Ecto neural progenitor cell (in vitro differentiated cells): ENCODE results near the gene NUP210.

ENCODE experiments used
- DNase-seq: peaks from one replicate; pipeline ENCODE4 v3.0.0-alpha.2; 2018; ENCODE audit warnings: low spot score

NUP210 gene

DNA sequence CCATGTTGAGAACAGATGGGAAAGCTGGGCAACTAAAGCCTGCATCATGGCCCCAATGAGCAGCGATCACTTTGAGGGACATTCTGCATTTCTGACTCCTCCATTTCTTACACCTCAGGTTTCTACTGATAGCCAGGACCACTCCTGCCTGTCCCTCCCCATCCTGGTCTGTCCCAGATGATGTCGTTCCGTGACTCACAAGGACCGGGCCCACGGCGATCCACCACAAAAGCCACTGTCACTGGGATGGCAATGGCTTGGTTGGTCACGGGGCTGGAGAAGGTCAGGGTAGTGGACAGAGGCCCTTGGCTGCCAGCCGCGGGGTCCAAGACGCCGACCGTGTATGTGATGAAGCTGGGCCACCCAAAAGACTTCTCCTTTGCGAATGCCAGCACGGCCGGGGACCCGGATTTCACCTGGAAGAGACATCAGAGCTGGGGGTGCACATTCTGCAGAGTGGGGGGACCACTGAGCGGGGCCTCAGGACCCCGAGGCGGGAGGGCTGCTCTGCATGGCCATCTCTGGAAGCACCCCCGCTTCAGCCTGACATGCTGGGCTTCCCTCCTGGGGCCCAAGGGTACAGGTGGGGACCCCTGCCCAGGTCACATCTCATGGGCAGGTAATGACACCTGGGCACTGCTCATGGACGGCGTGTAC, 100.4 kb downstream of the NUP210 start:
- no peak for DNase-seq

DNA sequence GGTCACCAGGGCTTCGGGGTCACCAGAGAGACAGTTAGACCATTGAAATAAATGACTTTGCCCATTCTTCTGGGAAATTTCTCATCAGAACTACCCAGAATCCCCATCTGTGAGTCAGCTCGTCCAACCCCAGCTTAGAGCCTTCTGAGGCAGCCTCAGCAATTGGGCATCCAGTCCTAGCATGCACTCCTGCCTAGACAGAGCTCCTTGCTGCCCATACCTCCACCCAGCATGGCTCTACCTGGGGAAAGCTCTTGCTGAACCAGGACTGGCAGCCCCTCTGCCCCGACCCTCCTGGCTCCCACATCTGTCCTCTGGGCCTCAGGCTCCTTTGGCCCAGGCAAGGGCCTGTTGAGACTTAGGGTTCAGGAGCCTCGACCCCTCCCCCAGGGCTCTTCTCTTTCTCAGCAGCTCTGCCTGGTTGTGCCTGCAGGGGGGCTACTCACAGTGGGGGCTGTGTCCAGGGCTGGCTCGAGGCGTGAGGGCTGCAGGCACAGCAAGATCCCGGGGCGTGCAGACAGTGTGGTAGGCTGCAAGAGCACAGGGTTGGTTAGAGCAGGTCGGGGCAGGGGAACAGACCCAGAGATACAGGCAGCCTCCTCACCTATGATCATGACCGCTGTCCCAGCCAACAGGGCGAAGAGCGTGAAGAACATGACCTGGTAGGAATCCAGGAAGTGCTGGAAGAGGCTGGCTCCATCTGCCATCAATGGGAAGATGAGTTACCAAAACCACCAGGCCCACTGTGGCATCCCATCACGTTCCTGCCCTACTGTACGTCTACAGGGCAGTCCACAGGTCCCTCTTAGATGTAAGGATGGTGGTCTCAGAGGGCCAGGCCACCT, 101.3 kb downstream of the NUP210 start:
- DNase-seq: no peak

DNA sequence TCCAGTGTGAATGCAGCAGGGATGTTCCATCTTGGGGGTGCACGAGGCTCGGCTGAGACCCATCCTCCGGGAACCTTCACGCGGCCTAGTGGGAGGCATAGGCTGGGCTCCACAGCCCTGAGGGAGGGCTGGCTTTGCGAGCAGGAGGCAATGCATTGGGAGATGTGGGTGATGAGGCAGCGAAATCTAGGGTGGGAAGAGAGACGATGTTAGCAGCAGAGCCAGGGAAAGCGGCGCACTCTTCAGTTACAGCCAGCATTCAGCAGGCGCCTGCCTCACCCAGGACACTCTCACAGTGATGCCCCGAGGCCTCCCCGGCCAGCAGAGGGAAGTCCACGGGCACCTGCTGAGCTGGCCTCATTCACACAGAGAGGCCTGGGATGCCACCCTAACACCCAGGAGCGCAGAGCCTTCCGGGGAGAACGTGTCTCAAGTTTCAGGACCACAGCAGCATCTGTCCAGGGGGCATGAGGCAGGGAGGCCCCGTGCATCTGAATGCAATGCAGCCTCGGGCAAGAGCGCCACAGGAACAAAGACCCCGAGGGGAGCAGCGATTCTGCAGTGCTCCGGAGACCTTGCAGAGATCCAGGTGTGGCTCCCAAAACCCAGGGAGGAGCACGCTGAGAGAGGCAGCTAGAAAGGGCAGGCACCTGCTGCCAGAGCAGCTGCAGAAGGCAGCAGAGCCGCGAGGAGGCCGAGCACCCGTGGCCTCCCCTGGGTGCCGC, 102.4 kb downstream of the NUP210 start:
- DNase-seq: no peak

DNA sequence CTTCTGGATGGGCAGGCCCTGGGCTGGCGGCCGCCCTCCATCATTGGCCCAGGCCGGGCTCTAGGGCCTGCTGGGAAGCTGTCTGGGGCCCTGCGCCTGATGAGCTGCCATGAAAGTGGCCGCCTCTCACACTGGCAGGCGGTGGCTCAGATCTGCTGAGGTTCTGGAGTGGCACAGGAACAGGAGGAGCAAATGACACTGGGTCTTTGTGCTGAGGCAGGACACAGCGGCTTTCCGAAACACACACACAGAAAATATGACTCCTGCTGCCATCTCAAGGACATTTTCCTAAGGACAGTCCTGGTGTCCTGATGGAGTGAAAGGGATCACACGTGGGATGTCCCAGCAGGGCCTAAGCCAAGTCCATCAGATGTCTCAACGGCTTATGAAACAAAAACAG, 103.5 kb downstream of the NUP210 start:
- DNase-seq: no peak

DNA sequence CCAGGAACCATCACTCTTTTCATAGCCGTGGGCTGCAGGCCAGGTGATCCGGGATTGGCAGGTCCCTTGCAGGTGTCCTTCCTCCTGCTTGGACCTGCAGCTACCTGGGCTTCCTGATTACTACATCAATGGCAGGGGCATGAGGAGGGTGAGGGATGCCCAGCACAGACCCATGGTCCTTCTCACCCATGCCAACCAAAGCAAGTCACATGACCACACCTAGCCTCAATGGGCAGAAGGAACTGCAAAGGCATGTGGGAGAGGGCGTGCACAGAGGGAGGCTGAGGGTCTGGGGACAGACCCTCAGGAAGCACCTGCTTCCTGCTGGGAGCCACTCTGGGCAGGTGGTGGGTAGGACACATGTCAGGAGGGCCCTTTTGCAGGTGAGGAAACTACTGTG, 105.2 kb downstream of the NUP210 start:
- no peak for DNase-seq

DNA sequence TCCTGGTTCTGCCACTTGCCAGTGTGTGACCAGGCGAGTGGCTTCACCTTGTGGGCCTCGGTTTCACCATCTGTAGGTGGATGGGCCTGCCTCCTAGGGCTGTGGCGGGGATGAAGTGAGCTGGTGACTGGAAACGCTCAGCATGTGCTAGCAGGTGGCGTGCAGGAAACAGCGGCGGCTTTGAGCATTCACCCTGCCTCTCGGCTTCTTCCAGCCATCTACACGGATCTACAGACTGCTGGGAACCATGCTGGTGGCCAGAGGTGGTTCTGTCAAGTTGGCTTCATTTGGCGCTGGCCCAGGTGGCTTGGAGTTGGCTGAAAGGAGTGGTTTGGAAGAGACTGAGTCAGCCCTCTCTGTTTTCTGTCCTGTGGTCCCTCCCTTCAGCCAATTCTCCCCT, 106.3 kb downstream of the NUP210 start:
- DNase-seq: no peak

DNA sequence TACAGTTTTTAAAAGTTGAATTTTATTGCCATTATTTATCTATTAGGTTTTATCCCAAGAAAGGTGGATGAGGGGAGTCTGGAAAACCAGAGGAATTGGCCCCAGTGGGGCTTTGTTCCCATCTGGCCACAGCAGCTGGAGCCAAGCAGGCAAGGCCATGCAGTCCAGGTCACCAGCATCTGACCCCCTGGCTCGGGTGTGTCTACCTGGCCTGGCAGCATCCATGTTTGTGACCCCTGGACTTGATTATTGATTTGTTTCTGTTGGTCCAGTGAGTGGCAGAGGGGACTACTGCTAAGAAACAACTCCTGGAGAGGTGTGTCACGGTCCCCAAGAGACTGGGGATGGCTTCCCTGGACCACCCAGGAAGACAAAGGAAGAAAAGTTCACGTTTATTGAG, 111.1 kb downstream of the NUP210 start:
- no peak for DNase-seq

DNA sequence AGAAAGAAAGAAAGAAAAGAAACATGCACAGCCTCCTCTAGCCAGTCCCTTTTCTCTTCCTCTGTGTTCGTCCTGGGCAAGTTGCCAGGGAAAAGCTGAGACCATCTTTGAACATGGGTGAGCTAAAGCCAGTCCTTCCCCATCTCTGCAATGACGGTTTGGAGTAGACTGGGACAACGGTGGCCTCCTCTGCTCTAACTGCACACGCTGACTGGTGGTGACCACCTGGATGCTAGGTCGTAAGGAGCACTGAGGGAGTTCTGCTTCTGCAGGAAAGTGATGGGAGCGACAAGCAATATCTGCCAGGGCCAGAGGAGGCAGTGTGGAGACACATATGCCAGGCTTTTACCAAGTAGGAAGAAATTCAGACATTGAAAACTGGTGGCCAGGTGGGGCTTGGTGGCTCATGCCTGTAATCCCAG, 111.7 kb downstream of the NUP210 start:
- peak; percentile 68 for DNase-seq

DNA sequence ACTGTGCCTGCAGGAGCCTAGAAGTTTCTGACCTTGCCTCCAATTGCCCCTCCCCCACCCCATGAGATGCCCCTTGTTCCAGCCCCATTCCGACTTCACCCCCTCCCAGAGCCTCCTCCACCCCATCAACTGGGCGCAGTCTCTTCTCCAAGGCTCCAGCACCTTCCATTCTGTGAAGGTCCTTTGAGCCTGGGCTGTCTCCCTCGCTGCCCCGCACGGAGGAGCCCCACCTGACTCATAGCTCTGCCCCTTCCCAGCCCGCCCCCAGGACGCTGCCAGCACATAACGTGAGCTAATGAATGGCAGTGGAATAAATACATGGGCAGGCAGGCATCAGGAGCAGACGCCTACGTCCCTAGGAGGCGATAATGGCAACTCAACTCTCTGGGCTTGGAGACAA, 113.1 kb downstream of the NUP210 start:
- no peak for DNase-seq

DNA sequence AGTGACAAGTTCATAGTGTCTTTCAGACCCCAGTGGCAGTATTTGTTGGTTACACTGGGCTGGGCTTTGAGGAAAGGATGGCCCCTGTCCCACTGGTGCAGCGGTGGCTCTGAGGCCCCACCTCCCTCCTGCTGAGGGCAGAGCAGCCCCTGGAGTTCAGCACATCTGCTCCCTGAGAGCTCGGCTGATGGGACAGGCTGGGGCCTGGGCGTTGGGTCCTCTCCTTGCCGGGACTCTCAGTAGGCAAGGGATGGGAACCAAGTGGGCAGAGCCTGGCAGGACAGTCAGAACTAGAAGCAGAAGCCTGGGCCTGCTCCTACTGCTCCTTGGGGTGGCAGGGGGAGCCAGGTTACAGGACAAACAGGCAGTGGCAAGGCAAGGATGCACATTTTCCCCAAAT, 114.5 kb downstream of the NUP210 start:
- no peak for DNase-seq

DNA sequence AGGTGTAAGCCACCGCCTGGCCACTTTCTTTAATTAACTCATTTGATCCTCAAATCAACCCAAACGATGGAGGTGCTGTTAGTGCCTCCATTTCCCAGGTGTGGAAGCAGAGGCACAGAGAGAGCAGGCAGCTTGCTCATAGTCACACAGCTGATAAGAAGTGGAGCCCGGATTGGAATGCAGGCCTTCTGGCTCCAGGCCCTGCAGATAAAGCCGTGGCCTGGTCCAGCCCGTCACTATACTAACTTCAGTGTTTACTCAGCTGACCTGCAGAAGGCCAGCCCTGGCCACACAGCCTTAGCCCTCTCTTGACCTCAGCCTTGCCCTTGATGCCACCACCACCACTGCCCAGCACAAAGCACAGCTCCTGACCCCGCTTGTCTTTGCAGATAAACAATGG, 116.7 kb downstream of the NUP210 start:
- no peak for DNase-seq

DNA sequence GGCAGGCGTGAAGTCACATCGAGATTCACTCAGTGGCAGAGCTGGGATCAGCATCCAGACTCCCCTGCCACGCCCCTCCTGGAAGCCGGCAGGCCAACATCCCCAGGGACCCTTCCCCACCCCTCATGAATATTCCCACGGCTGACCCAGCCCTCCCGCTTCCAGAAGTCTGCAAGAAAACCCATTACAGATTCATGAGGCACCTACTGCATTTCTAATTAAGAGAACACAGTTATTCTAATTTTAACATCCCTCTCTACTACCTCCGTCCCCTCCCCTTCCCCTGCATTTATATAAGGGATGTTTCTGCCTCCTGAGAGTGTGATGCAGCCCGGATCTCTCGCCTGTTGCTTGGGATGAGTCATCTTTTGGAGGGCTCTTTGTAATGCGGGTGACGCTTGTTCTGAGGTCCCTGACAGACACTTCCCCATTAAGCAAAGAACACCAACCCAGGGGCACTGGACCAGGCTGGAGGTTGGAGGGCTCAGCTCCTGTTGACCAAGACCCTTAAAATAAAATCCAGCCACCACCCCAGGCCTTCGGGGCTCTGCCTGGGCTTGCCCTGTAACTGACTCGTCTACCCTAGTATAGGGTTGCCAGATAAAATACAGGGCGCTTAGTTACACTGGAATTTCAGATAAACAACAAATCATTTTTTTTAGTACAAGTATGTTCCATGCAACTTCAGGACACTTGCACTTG, 118.7 kb downstream of the NUP210 start:
- DNase-seq: no peak

DNA sequence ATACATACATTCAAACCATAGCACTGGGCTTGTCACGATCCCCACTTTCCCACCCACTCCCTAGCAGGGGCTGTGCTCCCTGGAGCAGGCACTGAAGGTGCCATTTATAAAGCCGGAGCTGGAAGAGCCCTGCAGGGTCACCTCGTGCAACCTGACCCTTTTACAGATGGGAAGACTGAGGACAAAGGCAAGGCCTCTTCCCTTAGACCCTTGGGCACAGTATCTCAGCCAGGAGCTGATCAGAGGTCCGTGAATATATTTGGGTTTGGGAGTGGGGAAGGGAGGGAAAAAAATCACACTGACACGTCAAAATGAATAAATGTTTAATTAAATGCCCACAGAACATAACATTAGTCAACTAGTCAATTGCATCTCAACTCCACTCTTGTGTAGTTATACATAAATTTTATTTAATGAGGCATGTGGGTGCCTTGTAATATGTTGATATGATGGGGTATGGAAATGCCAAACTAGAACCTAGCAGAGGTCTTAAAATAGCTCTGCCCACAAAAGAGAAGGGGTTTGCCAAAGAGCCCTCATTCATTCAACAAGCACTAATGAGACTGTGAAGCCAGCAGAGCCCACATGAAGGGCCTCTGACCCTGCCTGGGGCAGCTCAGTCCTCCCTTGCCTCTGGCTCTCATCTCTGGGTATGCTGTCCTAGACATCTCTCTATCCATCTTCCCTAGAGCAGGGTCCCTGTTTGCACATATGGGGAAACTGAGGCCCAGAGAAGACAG, 119.4 kb downstream of the NUP210 start:
- DNase-seq: no peak

DNA sequence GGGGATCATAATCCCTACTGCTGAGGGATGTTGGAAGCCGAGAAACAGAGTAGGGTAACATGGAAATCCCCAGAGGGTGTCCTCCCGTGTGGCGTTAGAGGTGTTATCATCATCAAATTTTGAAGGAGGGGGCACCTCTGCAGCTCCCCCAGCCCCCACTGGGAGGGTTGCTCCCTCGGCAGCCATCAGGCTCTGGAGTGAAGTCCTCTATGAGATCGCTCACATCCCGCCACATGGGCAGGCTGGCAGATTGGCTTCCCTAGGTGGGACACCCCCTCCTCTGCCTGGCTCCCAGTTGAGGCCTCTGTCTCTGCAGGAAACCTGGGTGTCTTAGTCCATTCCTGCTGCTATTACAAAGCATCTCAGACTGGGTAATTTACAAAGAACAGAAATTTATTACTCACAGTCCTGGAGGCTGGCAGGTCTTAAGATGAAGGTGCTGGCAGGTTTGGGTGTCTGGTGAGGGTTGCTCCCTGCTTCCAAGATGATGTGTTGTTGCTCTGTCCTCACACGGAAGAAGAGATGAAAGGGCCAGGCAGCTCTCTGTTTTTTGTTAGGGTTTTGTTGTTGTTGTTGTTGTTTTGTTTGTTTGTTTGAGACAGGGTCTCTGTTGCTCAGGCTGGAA, 120.5 kb downstream of the NUP210 start:
- no peak for DNase-seq

DNA sequence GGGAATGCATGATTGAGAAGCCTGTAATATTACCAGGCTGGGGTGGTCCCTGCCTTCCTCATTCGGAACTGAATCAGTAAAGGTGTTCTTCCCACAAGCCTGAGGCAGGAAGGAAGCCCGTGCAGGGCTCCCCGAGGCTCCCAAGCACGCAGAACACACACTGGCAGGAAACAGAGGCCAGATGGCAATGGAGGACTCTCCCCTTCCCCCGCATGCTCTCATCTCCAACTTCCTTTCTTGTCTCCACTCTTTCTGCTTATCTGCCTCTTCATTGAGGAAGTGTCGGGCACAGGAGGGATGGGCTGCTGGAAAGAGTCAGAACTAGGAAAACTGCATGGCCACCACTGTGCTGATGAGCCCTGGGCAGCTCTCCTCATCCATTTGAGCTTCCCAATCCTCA, 123.5 kb downstream of the NUP210 start:
- no peak for DNase-seq

DNA sequence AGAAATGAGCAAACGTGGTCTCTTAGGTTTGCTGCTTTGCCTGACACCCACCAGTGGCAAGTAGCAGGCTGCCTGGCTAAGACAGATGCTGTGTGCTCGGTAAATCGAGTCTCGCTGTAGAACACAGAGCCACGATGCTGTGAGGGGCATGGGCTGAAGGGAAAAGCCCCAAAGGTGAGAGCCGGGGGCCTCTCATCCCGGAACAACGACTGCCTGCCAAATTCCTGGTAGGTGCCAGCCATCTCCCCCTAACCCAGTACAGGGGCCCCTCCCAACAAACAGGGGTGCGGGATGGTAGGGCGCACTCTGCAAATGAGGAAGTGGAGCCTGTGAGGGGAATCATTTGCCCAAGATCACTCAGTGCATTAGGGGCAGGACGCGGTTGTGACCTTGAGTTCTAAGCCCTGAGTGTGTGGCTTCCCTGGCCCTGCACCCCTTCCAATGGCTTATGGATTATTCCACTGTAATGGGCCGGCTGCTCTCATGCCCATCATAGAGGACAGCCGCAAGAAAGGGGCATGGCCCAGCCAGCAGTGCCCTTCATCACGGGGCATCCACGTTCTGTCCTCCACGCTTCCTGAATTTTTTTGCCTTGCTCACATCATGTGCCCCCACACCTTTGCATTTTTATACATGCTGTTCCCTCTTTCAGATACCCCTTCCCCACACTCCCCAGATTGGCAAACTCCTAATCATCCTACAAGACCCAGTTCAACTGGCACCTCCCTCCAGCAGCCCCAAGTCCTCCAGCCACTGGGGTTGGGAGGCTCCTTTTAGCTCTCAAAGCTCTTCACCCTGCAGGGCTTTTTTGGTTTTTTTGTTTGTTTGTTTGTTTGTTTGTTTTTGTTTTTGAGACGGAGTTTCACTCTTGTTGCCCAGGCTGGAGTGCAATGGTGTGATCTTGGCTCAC, 125.4 kb downstream of the NUP210 start:
- no peak for DNase-seq

DNA sequence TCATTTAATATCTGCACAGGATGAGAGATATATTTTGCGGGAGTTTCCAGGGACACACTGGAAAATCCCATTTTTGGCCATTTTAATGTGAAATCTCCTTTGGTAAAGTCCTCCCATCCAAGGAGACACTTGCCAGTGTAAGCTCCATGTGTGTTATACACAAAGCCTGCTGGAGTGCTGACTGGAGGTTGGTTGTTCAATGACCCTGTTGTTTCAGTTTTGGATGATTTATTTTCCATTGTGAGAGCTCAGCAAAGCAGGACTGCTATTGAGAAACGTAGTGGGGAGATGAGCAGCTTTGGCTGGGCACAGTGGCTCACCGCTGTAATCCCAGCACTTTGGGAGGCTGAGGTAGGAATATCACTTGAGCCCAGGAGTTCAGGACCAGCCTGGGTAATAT, 127.7 kb downstream of the NUP210 start:
- DNase-seq: no peak

DNA sequence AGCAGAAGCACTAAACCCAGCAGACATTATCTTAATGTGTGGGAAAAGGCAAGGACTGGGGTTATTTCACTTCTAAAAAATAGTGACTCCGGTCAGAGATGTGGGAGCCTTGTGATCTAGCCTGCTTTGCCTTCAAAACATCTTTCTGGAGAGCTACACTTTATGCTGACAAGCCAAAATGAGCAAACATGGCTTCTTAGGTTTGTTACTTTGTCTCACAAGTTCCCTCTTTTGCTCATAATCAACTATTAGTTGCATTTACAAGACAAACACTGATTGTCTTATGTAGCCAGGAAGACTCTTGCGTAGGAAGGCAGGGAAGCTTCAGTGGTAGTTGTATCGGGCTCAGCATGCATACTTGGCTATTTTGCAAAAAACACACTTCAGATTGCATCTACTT, 129.2 kb downstream of the NUP210 start:
- no peak for DNase-seq

DNA sequence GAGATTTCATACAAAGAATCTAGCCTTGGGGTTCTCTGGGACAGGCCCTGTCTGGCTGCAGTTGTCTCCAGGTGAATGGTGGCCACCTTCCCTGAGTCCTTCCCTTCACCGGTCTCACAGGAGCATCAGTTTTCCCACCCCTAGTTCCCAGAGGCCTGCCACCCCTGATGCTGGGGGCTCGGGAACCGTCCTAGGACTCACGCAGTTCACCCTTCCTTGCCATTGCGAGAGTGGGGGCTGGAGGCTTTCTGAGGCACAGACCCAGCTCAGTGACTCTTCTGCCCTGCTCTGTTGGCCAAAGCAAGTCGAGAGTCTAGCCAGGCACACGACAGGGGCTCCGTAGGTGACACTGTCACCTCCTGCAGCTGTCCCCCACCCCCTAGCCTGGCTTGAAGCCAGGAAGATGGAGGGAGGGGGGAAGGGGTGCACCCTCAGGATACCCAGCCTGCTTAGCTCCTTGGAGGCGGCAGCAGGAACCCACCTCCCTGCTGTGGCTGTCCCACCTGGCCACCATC, 130.3 kb downstream of the NUP210 start:
- DNase-seq: no peak
